G401.6 (cell line): Measurements from ENCODE around the gene PPM1H.
A peak's percentile ranks its signal among the peaks of the same experiment; 100 is the strongest.
"Not testable (repeated sequence)": the region's sequence is repeated elsewhere in the genome, so short reads cannot be mapped to it uniquely, and the experiment has no call there.

Source experiments
- FAIRE-seq: peaks from 2 replicates; lab custom pipeline; 2012; peaks lifted over from hg19 to GRCh38; lab: Jason Lieb, UNC

The PPM1H gene

GRCh38 chr12:62943779-62944395, 8.9 kb upstream of the PPM1H start:
- FAIRE-seq: peak; percentile 98

GRCh38 chr12:62942316-62942715, 7.4 kb upstream of the PPM1H start:
- FAIRE-seq: not testable (repeated sequence)

DNA sequence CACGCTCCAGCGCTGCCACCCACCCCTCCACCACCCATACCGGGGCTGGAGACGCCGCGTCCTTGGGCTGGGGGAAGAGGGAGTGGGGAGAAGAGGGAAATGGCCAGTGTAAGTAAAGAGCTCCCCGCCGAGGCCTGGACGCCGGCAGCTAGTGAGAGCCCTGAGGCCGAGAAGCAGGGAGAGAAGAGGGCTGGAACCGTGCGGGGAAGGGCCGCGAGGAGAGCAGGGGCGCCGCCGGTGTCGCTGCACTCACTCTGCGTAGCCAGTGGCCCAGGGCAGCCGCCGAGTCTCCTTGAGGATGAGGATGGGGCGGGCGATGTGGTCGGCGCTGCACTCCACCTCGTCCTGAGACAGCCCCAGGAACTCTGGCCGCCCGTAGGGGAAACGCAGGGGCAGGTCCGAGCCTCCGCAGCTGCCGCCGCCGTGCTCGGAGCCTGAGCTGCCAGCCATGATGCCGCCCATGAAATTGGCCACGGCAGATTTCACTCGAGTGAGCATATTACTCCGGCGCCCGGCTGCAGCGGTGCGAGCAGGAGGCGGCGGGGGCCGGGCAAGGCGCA, 631 bp downstream of the PPM1H start:
- no peak for FAIRE-seq

- no peak for FAIRE-seq
Observed at GRCh38 chr12:62933602-62934238, 1.2 kb downstream of the PPM1H start.

DNA sequence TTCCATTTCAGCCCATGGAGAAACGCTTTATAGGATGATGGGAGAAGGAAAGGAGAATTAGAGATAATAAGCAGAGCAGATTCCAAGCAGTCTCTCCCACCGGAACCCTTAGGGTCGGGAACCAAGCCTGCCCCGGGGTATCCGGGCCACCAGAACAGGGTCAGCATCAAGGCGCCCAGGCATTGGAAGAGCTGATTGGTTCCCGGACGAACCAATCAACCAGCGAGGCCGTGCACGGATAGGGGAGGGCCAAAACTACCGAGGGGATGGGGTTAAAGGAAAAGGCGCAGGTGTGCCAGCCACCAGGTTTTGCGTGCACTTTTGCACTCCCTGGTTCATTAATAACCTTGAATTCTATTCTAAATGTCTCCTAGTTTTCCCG, 1.7 kb downstream of the PPM1H start:
- peak; percentile 97 for FAIRE-seq

DNA sequence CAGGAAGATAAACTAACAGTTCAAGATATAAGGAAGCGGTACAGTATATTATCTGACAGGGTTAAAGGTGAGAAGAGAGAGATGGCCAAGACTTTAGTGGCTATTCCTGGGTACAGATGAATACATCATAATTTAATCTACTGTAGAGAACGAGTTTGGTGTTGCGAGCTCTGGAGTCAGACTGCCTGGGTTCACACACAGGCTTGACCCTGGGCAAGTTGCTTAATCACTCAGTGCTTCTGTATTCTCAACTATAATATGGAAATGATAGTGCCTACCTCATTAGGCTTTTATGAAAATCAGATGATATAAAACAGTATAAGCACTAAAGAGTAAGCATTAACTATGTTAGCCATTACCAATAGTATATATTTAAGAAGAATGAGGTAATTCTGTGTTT, 3.5 kb downstream of the PPM1H start:
- FAIRE-seq: no peak

- peak; percentile 83 for FAIRE-seq
Observed at GRCh38 chr12:62930546-62931425, 4.2 kb downstream of the PPM1H start.

GRCh38 chr12:62928632-62929031, 6.3 kb downstream of the PPM1H start:
- no peak for FAIRE-seq

GRCh38 chr12:62925680-62926079, 9.3 kb downstream of the PPM1H start:
- no peak for FAIRE-seq

DNA sequence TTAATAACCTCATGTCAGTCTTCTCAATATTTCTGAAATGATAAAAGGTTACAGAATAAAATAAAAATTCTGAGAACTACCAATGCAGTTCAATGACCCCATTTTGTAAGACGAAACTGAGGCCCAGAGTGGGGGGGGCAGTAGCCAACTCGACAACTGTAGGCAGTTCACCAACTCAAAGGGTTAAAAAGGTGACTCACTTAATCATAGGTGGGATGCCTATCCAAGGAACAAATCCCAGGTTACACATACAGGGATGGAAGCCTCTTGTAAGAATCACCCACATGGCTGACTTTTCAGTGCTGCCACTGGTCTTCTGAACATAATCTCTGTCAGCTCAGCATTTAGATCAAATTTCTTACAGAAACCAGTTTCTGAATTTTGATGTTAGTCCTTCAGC, 10.9 kb downstream of the PPM1H start:
- no peak for FAIRE-seq

DNA sequence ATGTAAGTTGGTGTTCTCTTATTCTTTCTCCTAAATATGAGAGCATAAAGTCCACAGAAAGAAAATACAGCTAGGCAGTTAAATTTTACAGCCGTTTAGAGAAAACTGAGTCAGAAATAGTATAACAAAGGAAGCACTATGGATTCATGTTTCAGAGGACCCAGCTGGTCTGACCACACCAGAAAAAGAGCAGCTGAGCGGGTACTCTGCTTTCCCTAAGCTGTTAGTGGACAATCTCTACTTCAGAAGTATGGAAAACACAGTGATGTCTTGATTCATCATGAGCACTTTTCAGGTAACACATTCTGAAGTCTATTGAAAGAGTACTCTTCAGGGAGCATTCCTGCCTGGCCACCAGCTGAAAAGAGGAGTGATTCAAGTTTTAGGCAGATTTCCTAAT, 12.4 kb downstream of the PPM1H start:
- FAIRE-seq: no peak

DNA sequence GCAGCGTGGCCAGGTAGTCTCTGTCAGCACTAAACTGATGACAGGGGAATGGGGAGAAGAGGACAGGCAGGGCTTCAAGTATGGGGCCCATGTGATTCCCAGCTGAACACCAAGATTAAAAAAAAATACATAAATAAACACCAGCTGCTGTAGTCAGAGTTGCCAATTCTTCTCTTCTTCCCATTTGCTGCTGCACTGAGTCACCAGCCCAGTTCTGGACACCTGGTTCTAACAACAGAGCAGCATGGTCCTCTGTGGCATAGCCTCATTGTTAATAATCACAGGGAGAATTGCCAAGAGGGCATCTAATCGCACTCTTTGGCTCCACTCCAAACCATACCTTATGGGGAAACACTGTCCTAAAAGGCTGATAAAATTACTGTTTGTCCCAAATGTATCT, 15.1 kb downstream of the PPM1H start:
- FAIRE-seq: no peak

GRCh38 chr12:62917926-62918325, 17.0 kb downstream of the PPM1H start:
- FAIRE-seq: no peak

- FAIRE-seq: no peak
Observed at GRCh38 chr12:62916632-62917425, 18.1 kb downstream of the PPM1H start.

GRCh38 chr12:62915204-62915529, 19.8 kb downstream of the PPM1H start:
- no peak for FAIRE-seq

- no peak for FAIRE-seq
Observed at GRCh38 chr12:62914443-62915203, 20.3 kb downstream of the PPM1H start.

DNA sequence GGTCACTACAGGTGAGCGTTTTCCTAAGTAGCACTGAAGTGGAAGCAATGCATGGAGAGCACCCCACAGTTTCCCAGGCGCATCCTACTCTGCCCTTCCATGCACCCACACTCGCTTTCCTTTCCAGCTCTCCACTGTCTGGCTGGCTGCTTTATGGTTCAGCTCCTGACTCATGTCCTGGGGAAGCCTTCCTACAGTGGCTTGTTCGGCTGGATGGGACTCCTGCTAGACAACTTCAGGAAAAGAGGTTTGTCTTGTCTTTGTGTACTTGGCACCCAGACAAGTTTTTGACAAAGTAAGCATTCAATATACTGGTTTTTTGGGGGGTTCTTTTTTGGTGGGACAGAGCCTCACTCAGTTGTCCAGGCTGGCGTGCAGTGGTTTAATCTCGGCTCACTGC, 21.6 kb downstream of the PPM1H start:
- FAIRE-seq: no peak

GRCh38 chr12:62912644-62913043, 22.3 kb downstream of the PPM1H start:
- no peak for FAIRE-seq

GRCh38 chr12:62911286-62911685, 23.7 kb downstream of the PPM1H start:
- no peak for FAIRE-seq

DNA sequence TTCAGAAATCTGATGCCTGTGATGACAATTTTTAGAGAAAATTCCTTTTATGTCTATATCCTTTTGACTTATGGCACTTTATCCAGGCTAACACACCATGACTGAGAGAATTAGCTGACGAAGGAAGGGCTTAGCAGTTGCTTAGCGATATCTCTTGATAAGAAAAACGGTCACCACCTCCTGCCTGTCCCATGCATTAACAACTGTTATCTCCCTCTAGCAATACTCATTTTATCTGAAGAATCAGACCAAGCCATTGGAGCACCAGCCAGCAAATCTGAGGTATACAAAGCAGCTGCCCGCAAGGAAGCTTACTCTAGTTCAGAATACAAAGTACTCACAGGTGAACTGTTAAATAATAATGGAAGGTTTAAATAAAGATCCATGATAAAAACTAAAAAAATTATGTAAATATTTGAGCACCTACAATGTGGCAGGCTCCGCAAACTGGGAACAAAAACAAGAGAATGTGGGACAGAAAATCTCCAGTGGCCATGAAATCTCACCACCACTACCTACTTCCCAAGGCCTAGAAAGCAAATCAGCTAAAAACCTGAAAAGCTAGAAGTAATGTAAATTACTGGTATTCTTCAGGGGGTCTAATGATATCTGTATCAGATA, 24.3 kb downstream of the PPM1H start:
- no peak for FAIRE-seq

GRCh38 chr12:62909340-62909739, 25.6 kb downstream of the PPM1H start:
- no peak for FAIRE-seq
